Stimulated activated CD8-positive, alpha-beta memory T cell treated with anti-CD3 and anti-CD28 coated beads, Interleukin-2, amount 100 ng/mL, for 1 hour (primary cell): ENCODE measurements around the gene FGD5.

Source experiments
- DNase-seq, 2 donors: peaks; one replicate each; pipeline ENCODE4 v3.0.0-alpha.2; 2020; ENCODE audit warnings: low read depth in 2 of 2

The FGD5 gene

GRCh38 chr3:14852717-14853116 is 34.0 kb downstream of the FGD5 start:
- DNase-seq: no peak

DNA sequence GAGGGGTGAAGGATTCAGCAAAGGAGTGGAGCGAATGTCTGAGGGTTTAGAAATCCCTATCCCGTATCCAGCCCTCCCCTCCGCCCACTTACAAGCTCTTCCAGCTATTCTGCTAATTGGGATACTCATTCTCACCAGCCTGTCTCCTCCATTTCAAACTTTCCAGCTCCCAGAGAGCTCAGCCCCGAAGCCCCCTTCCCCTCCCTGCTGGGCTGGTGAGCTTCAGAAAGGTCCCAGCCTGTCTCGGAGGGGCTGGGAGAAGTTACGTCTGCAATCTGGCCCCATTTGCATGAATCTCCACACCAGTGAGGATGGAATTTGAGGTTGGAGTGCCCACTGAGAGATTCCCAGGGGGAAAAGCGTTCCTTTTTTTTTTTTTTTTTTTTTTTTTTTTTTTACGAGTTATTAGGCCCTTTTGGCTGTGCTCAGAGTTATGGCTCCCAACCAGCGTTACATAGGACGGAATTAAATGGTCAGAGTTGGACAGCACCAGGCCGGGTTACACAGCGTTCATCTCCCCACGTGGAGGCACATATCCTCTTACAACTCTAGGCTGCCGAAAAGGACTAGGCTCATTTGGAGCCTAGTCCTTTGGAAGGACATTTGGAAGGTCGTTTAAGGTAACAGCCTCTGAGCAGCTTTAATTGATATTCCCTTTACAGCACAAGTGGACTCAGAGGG is 34.6 kb downstream of the FGD5 start:
- no peak for DNase-seq

- no peak for DNase-seq
Observed at GRCh38 chr3:14857506-14857905, 38.7 kb downstream of the FGD5 start.

DNA sequence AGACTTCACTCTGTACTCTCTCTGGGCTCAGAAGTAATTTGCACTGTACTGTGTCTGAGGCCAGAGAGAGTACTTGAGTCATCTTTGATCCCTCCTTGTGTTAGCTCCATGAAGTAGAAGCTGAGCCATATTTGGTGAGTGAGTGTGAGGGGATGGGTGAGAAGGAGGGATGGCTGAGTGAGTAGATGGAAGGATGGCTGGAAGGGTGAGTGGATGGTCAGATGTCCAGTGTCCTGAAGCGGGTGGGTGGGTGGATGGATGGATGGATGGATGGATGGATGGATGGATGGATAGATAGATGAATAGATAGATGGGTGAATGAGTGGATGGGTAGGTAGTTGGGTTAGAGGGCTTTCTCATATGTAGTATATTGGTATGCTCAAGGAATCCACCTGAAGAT is 39.3 kb downstream of the FGD5 start:
- DNase-seq: no peak

DNA sequence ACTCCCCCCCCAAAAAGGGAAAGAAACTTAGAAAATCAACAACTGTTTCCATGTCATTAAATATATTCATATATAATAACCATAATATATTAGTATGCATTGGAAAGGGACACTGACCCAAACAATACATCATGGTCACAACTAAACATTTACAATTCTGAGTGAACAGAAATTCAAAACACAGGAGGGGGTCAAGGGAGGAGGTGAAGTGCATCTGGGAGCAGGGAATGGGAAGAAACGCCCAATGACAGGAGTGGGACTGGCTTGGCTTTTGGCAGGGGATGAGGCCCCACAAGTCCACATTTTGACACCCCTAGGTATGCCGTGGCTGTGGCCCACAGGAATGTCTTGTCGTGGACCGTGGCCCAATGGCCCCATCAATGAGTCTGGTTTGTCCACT is 41.1 kb downstream of the FGD5 start:
- no peak for DNase-seq

GRCh38 chr3:14861031-14861430 is 42.3 kb downstream of the FGD5 start:
- no peak for DNase-seq

DNA sequence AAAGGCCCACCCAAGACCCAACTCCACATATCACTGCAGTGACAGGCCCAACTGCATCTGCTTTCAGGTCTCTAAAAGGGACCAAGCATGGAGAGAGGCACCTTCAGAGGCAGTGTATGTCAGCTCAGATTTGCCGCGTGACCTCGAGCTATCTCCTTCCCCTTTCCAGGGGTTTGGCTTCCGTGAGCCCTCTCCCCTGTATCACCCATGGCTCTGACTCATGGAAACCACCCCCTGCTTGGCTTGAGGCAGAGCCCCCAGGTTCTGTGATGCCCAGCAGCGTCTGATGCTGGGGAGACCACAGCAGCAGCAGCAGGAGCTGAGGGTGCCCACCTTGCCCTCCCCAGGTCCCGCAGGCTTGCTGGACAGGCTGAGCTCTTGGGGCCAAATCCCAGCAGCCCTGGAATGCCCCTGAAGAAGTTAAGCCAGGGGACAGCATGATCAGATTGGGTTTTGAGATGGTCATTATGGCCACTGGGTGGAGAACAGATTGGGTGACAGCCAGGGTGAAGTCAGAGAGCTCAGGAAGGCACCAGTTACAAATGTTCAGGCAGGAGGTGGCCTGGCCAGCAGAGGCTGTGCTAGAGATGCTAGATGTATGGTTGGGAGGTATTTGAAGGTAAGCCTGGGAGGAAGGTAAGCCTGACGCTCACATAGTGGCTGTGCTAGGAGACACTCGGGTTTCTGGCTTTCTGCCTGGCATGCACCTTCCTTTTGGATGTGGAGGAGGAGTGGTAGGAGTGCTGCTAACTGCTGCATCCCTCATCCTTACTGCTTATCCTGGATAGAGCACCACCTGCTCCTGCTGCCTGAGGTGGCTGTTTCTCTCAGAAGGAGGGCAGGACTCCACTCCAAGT is 42.9 kb downstream of the FGD5 start:
- no peak for DNase-seq

DNA sequence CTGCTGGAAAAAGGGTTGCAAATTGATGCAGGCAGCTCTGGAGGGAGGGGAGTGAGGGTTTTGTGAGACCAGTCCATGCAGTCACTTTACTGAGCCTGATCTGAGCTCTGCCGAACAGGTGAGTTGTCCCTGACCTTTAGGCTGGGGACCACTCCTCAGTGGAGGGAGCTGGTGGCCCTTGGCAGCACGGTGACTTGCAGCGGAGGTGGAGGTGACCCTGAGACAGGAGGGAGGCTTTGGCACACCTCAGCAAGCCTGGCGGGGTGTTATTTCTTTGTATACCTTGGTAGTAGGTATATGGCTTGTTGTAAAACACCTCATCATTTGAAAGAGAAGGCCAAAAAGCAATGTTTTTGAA is 43.5 kb downstream of the FGD5 start:
- no peak for DNase-seq

DNA sequence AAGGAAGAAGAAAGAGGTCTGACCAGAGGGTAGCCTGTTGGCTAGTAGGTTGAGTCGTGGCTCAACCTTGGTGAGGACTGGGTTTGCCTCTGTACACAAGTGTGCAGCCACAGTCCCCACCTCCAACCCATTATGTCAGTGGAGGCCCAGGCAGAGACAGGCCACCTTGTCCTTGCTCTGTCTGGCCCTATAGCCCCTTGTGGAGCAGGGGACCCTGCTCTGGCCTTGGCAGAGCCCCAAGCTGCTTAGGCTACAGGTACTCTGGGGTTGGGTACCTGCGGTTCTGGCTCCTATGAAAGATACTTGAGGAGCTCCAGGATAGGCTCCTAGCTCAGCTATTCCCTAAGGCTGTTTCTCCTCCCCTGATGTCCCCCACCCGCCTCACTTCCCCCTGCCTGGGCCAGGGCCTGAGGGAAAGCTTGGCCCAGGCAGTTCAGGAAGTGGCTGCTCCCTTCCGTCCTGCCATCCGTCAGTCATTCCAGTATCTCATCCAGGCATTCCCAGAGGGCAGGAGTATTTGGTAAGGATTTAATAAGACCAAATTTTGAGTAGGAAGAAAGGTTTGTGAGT is 44.0 kb downstream of the FGD5 start:
- DNase-seq: no peak

DNA sequence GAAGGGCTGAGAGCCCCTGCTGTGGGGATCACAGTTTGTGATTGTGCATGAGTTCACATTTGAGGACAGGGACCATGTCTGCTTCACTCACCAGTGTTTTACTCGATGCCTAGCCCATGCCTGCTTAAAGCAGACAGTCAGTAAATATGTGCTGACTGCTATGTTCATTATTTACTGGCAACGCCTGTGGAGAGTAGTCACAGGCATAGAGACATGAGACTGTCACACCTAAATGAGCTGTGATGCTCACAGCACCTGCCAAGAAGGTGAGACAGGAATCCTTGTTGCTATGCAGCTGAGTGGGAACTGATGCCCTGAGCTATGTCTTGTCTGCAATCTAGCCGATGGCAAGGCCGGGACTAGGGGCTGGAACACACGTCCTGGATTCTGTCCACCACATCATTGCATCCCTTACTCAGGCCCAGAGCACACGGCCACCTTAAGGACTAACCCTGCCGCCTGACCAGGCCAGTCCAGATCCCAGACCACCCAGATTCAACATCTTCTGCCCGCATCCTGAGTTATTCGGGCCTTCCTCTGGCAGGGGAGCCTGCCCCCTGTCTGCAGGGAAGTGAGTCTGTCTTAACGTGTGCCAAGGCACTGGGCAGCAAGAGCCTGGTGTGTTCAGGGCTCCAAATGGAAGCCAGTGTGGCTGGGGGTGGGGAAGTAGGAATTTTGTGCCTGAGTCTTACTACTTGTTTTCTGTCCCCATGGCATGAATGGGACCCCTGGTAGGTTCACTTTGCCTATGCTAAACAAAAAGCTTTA is 44.8 kb downstream of the FGD5 start:
- no peak for DNase-seq

DNA sequence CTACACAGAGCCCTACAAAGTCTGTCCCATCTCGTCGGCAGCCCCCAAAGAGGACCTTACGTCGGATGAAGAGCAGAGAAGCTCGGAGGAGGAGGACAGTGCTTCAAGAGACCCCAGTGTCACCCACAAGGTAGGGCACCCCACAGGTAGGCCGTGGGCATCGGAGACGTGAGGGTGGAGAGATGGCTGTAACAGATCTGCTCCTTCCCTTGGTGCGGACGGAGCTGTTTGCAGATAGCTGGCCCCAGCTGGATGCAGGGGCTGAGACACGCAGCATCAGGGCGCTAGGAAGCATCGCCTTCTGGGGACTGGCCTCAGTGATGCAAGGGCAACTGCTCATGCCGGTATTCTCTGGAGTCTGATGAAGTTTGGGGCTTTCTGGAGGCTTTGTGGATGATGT is 45.4 kb downstream of the FGD5 start:
- DNase-seq: no peak

GRCh38 chr3:14866627-14867026 is 47.9 kb downstream of the FGD5 start:
- no peak for DNase-seq

DNA sequence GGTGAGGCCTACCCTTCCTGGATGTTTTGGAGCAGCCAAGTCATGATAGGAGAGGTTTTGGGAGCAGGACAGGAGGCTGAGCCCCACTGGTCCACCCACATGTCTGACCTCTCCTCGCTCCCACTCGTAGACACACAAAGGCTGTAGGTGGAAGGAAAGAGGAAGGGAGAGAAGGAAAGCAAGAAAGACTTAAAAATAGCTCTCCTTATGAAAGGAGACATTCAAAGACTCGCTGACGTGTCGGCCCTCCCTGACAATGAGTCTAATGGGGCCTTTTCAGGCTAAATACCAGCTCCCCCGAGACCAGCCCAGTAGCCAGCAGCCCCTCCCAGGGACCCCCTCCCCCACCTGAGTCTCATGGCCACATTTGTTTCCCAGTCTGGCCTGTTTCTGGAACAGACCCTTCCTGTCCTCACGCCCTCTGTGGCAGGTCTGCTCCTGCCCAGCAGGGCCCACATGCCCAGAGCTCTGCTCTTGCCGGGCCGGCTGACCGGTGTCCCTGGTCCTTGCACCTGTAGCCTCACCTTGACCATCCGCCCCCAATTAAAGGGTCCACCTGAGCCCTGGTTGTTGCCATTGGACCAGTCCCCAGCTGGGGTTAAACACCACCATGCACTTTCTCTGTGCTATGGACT is 49.3 kb downstream of the FGD5 start:
- no peak for DNase-seq

GRCh38 chr3:14869917-14870782 is 51.4 kb downstream of the FGD5 start:
- no peak for DNase-seq

DNA sequence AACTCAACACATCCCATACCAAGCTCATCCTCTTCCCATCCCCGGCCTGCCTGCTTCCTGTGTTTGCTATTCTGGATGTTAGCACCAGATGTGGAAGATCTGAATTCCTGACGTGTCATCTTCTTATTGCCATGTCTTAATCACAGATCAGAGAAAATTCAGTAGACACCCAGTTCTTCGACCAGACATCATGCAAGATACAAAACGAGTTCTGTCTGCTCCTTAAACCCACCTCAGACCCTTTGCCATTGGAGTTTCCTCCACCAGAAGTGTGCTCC is 52.0 kb downstream of the FGD5 start:
- DNase-seq: no peak

DNA sequence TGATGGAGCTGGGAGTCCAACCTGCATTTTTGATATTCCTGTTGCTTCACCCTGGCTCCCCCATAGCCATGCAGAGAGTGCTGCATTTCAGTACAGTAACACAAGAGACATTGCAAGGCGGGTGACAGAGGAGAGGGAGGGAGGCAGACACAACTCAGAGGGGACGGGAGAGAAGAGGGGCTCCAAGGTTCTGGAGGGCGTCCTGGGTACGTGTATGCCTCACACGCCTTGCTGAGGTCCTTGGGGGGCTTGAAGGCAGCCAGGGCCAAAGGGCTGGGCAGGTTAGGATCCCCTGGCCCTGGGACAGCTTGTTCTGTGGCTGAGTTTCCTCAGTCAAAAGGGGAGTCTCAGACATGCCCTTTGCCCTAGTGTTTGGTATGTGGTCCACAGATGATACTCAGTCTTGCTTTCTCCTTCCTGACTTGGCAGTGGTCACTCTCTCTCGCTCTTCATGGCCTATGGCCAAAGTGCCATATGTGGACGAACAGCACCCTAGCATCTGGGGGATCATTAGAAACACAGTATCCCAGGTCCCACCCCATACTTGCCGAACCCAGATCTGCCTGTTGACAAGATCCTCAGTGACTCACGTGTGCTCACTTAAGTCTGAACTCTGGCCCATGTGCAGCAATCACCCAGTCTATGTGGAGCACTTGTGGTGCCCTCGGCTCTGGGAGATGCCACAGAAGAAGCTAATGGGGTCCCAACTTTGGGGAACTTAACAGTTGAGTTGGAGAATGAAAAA is 52.9 kb downstream of the FGD5 start:
- DNase-seq: no peak

DNA sequence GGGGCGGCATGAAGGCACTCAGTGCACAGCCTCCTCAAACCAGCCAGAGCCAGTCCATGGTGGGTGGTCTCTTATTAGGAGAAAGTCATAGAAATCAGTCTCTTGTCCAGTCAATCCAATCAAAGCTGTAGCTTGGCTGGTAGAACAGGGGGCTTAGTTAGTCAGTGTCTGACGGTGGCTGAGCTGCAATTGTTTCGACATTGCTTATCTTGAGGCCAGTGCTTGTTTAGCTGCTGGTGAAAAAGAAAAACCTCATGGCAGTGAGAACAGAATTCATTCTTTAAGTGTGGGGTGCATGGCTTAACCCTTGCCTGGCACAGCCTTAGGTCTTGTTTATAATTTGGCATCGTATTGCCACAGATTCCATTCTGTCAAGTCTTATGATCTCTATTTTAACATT is 53.9 kb downstream of the FGD5 start:
- DNase-seq: no peak

GRCh38 chr3:14874784-14875183 is 56.0 kb downstream of the FGD5 start:
- no peak for DNase-seq

DNA sequence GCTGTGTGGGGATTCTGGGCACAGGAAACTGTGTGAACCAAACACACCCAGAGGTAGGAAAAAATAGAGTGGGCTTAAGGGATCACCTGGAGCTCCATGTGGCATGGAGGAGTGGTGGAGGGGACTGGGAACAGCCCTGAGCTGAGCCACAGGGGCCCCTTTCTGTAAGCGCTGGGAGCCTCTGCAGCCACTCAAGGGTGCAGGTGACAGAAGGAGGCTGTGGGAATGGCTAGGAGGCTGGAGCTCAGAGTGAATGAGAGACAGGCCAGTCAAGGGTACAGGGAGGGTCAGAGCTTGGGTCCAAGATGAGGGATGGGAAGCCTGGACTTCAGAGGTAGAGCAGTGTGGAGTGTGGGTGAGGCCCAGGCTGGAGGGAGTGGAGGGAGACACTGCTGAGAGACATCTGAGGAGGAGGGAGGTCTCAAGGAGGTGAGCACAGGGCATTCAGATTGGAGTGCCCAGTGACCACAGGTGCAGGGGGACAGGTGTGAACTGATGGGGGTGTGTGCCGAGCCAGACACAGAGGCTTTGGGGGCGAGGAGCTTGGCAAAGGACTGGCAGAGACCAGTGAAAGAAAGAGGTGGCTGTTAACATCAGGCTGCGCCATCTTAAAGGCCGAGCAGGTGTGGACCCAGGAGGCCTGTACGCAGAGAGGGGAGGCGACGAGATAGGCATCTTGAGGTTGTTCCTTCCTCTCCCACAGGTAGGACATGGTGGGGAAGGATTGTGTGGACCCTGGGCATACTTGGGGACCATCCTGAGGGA is 56.8 kb downstream of the FGD5 start:
- no peak for DNase-seq

DNA sequence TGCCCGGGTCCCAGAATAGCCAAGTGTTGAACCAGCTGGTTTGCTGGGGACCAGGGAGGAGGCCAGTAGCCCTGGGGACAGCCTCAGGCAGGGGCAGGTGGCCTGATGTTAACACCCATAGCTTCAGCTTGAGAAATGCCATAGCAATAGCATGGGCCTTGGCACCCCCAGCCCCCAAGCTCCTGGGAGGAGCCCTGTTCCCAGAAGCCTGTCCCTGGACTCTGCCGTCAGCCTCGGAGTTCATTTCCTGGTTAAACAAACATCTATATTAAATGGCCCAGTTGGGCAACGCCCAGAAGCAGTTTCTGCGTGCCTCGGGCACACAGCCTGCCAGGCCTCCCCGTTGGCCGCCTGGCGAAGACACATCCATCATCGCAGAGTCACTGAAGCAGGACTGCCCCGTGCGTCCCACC is 58.2 kb downstream of the FGD5 start:
- DNase-seq: no peak
